AG09319 (cell line): ENCODE measurements around the gene ZNF789.

ENCODE experiments used
- DNase-seq: peaks from one replicate; pipeline ENCODE4 v3.0.0-alpha.2; 2010; ENCODE audit warnings: low read depth; ENCODE audit errors: extremely low read depth
- TF ChIP-seq, protein P1 (sequence below): IDR thresholded peaks from 2 replicates; pipeline ENCODE4 v1.5.1; 2011; ENCODE audit warnings: low read depth, mild to moderate bottlenecking, inconsistent platforms, low read length, moderate library complexity

Gene ZNF789

GRCh38 chr7:99514050-99514449 lies 41.4 kb downstream of the ZNF789 start:
- no peak for DNase-seq
- TF ChIP-seq, protein P1, sequence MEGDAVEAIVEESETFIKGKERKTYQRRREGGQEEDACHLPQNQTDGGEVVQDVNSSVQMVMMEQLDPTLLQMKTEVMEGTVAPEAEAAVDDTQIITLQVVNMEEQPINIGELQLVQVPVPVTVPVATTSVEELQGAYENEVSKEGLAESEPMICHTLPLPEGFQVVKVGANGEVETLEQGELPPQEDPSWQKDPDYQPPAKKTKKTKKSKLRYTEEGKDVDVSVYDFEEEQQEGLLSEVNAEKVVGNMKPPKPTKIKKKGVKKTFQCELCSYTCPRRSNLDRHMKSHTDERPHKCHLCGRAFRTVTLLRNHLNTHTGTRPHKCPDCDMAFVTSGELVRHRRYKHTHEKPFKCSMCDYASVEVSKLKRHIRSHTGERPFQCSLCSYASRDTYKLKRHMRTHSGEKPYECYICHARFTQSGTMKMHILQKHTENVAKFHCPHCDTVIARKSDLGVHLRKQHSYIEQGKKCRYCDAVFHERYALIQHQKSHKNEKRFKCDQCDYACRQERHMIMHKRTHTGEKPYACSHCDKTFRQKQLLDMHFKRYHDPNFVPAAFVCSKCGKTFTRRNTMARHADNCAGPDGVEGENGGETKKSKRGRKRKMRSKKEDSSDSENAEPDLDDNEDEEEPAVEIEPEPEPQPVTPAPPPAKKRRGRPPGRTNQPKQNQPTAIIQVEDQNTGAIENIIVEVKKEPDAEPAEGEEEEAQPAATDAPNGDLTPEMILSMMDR: no peak

GRCh38 chr7:99521399-99521798 lies 48.7 kb downstream of the ZNF789 start:
- TF ChIP-seq, protein P1: no peak
- DNase-seq: no peak

- no peak for DNase-seq
- TF ChIP-seq, protein P1: peak; percentile 13
Observed at GRCh38 chr7:99525713-99526440, 53.2 kb downstream of the ZNF789 start.

DNA sequence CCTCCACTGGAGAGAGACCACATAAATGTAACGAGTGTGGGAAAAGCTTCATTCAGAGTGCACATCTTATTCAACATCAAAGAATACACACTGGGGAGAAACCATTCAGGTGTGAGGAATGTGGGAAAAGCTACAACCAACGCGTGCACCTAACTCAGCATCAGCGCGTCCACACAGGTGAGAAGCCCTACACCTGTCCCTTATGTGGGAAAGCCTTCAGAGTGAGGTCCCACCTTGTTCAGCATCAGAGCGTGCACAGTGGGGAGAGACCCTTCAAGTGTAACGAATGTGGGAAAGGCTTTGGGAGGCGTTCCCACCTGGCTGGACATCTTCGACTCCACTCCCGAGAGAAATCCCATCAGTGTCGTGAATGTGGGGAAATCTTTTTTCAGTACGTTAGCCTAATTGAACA lies 58.7 kb downstream of the ZNF789 start:
- TF ChIP-seq, protein P1: no peak
- DNase-seq: no peak

GRCh38 chr7:99535667-99536066 lies 63.0 kb downstream of the ZNF789 start:
- TF ChIP-seq, protein P1: no peak
- DNase-seq: no peak
